GM15510 (cell line): Measurements from ENCODE around the gene C10orf71.

ENCODE experiments used
- POLR2A ChIP-seq: IDR thresholded peaks from 3 replicates; pipeline ENCODE4 v1.6.1; 2011; ENCODE audit warnings: borderline replicate concordance; ENCODE audit not compliant: insufficient read length; ENCODE audit errors: extremely low read depth

C10orf71 gene

DNA sequence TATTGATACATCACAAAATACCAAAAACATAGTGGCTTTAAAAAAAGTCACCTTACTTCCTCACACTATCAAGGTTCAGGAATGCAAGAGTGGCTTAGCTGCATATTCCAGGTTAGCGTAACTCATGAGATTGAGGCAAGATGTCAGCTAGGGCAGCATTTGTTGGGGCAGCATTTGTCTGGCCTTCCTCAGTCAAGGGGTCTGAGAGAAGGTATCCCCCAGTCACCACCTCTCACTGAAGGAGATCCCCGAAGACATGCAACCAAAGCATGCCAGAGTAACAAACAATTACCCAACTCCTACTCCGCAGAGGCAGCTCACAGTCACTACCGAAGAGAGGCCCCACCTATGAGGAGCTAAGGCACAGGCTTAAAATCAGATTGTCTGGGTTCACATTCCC lies 48.4 kb downstream of the C10orf71 start:
- TF ChIP-seq POLR2A, result no peak

DNA sequence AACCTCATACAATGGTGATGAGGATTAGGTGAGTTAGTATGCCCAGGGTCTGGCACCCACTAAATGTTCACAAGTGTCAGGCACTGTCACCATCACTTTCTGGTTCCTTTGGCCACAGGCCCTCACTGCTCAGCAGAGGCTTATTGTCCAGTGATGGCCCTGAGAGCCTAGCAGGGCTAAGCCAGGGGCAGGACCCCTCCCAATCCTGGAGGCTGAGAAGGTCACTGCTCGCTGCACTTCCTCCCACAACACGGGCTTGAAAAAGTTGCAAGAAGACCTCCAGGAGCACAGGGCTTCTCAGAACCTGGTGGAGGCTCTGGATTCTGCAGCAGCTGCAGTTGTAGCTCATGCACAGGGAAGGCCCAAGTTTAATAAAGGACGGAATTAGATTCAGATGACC lies 48.9 kb downstream of the C10orf71 start:
- no peak for TF ChIP-seq POLR2A

DNA sequence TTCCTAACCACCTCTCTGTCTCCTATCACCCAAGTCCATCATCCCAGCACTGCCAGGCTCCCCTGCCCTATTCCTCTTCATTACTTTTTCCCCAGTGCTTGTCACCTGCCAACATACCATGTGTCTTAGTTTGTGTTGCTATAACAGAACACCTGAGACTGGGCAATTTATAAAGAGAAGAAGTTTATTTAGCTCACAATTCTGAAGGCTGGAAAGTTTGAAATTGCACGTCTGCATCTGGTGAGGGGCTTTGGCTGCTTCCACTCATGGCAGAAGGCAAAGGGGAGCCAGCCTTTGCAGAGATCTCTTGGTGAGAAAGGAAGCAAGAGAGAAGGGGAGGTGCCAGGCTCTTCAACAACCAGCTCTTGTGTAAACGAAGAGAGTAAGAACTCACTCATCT lies 49.6 kb downstream of the C10orf71 start:
- TF ChIP-seq POLR2A, result no peak

DNA sequence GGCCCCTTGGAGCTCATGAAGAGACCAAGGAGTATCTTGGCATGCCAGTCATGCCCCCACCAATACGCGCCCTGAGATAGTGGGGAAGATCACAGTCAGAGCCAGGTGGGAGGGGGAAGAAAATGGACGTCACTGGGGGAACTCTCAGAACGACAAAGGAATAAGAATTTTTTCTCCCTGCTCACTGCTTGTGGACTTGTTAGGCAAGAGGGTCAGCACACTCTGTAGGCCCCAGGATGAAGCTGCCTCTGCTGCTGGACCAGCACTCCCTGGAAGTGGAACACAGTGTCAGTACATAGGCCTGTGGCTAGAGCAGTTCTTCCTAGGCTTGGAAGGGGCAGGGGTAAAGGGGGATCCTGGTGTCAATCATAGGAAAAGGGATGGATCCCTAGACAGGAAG lies 50.4 kb downstream of the C10orf71 start:
- no peak for TF ChIP-seq POLR2A

DNA sequence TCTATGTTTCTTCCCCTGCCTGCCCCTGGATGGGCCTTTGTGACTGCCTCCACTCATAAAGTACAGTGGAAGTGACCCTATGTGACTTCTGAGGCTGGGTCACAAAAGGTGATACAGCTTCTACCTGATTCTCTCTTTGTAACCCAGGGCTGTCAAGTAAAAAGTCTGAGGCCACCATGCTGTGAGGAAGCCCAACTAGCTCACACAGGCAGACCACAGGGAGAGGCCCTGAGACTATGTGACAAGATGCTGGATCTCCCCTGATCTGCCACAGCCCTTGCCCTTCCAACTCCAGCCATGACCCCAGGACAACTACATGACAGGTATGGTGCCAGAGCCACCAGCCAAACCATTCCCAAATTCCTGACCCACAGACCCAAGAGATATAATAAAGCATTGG lies 51.2 kb downstream of the C10orf71 start:
- TF ChIP-seq POLR2A, result no peak

DNA sequence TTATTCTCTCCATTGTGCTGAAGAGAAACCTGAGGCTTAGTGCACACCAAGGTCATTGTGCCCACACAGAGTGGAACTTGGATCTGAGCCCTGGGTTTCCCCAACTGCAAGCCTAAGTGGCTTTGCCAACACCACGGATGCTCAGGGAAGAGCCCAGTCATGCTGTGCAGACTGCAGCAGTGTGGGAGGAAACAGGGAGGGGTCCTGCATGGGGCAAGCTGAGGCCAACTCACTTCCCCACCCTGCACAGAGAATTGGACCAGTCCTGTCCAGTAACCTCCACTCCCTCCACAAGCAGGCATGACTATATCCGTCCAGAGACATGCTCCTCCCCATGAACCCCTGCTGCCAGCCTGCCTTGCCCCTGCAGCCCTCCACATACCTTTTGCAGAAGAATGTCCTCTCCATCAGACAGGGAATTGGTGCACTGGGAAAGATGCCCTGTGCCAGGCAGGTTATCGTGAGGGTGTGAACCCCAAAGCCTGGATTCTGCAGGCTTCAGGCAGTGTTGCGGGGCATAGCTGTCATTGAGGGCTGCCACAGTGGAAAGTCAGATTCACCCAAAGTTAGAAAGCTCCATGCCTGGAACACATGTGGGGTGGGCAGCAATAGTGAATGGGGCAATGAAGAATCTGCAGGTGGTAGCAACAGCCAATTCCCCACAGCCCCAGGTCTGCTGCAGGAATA lies 52.0 kb downstream of the C10orf71 start:
- TF ChIP-seq POLR2A, result no peak

DNA sequence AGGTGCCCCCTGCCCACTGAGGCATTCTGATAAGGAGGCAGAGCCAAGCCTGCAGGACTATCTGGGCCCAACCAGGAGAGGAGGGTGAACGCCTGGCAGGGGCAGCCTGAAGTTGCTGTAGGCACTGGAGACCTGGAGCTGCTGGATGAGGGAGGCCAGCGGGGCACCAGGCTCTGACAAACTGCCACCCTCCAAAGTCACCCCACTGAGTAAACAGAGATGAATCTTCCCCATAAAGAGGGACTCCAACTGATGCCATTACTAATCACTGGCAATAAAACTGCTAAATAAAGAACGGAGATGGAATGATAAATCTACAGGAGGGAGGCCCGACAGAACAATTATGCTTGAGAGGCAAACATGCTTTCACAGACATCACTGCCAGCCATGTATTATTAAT lies 52.7 kb downstream of the C10orf71 start:
- no peak for TF ChIP-seq POLR2A

DNA sequence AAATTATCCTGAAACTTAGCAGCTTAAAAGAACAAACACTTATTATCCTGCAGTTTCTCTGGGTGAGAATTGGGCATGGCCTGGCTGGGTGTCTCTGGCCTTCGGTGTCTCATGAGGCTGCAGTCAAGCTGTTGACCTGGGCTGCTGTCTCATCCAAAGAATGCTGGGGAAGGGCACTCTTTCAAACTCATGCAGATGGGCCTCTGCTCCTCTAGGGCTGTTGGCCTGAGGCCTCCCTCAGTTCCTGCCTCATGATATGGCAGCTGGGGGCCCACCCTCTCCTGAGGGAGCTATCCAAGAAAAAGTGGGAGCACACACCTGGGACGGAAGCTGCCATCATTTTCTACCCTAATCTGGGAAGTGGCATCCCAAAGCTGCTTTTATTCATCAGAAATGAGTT lies 53.4 kb downstream of the C10orf71 start:
- no peak for TF ChIP-seq POLR2A

DNA sequence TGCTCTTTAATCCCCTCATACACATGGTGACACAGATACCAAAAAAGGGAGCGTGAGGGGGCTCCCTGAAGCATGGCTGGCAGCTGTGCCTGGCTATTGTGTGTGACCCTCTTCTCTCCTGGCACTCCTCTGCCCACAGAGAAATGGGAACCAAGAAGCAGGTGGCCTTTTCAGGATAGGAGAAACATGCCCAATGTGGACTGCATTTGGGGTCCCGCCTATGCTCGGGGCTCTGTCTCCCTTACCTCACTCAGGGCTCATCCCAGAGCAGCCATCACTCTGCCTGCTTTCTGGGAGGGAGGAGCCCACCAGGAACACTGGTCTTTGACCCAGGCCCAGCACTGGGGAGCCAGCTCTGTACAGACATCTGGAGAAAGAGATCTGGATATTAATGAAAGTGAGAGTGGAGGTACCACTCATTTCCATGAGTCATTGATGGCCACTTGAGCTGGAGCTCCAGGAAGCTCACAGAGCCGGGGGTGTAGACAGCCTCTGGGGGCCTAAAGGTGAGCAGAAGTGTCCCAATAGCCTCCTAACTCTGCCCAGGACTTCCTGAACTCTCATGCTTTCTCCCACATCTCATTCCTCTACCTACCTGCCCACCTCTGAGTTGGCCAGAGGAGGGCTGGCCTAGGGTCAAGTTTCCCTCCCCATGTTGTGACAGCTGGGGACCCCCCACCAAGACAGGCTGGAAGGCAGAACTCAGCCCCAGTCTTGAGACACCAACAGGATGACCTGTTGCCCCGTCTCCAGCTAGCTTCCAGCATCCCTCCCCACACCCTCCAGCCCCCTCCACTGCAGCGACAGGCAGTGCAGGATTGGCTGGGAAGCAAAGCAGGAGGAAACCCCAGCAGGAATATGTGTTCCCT lies 54.3 kb downstream of the C10orf71 start:
- no peak for TF ChIP-seq POLR2A

DNA sequence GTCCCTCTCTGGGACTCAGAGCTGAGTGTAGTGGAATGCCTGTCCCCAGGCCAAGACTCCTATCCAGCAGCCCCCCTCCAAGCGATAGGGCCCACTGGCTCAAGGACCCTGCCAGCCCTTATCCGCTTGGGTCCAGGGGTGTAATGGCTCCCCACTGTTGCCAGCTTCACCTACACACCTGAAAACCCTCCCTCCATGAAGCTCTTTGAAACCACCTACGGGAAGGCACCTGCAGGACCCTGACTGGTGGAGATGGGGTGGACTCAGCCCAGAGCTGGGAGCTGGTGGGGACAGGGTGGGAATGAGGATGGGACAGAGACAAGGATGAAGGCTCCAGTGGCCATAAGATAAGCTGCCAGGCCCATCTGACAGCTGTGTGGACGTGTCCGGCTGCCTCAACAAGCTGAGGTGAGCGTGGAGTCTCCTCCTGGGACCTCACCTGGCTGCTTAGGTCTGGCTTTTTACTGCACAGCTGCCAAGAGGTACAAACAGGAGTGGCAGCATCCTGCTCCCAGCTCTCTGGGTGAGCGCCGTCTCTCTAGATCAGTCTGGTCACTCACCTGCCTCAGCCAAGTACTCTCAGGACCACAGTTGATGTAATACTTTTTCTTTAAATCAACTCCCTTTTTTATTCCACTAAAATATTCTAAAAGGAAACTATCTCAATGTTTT lies 55.1 kb downstream of the C10orf71 start:
- no peak for TF ChIP-seq POLR2A

DNA sequence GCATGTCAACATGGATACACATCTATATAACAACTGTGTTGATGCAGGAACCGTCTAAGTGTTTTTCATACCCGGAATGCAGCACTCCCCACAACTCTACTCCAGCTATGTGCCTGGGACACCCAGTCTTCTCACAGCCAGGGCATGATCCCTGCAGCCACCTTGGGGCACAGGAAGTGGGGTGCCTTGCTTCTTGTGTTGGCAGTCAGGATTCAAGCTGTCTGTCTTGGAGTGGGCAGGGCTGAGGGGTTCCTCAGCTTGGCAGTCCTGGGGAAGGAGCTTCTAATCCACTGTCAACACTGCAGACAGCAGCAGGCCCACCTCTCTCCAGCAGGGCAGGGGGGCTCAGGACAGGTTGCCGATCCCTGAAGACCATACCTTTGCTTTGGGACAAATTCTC lies 55.6 kb downstream of the C10orf71 start:
- no peak for TF ChIP-seq POLR2A

DNA sequence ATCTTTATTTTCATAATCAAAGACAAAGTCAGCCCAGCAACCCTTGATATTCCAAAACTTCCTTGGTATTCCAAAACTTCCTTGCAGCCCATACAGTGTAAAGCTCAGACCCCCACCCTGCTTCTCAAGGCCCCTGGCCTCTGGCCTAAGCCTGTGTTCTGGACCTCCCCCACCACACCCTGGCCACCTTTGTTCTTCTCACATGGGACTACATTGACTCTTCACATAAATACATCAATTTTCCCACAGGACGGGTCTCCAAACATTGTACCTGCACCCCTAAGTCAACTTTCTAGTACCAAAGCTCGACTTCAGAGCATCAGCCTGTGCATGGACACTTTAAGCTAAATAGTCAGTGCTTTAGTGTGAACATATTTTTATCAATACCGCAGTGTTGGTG lies 56.3 kb downstream of the C10orf71 start:
- no peak for TF ChIP-seq POLR2A

DNA sequence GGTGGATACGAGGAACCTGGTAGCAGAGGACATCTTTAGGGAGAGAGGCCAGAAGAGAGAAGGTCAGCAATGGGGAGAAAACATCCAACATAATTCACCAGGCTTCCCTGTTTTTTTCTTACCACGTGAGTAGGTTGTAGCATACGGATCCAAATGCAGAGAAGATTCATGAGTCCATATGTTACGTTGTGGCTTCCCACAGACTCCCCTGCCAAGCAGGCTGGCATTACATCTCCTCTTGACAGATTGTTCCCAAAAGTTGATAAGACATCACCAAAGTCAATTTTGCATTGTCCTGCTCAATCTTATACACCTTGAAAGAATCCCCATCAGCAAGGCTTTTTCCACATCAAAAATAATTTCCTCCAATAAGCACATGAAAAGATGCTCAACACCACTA lies 57.2 kb downstream of the C10orf71 start:
- no peak for TF ChIP-seq POLR2A

DNA sequence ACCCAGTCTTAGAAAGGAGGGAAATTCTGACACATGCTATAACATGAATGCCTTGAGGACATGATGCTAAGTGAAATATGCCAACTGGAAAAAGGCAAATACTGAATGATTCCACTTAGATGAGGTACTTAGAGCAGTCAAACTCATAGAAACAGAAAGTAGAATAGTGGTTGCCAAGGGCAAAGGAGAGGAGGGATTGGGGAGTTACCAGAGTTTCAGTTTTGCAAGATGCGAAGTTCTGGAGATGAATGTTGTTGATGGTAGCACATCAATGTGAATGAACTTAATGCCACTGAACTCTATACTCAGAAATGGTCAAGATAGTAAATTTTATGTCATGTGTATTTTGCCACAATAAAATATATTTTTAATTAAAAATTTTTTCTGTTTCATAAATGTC lies 58.0 kb downstream of the C10orf71 start:
- TF ChIP-seq POLR2A, result no peak

DNA sequence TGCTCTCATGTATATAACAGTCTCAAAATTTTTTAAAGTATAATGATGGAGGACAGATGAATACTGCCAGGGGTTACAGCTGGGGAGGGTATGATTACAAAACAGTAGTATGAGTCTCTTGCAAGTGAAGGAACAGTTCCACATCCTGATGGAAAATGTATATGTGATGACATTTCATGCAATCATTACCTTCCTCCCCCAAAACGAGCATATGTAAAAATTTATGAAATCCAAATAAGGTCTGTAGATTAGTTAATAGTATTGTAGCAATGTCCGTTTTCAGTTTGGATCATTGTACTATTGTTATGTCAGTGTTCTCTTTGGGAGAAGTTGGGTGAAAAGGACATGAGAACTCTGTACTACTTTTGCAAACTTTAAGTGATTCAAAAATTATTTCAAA lies 58.9 kb downstream of the C10orf71 start:
- TF ChIP-seq POLR2A, result no peak
